GM19351 (cell line): ENCODE data around the gene APBA2.
A peak's percentile ranks its signal among the peaks of the same experiment; 100 is the strongest.

ENCODE experiments used
- ATAC-seq: cut with Tn5 transposase; IDR thresholded peaks from one replicate; pipeline ENCODE4 v1.9.1; 2021; ENCODE audit warnings: mild to moderate bottlenecking, moderate library complexity; ENCODE audit not compliant: unreplicated experiment

APBA2 gene

DNA sequence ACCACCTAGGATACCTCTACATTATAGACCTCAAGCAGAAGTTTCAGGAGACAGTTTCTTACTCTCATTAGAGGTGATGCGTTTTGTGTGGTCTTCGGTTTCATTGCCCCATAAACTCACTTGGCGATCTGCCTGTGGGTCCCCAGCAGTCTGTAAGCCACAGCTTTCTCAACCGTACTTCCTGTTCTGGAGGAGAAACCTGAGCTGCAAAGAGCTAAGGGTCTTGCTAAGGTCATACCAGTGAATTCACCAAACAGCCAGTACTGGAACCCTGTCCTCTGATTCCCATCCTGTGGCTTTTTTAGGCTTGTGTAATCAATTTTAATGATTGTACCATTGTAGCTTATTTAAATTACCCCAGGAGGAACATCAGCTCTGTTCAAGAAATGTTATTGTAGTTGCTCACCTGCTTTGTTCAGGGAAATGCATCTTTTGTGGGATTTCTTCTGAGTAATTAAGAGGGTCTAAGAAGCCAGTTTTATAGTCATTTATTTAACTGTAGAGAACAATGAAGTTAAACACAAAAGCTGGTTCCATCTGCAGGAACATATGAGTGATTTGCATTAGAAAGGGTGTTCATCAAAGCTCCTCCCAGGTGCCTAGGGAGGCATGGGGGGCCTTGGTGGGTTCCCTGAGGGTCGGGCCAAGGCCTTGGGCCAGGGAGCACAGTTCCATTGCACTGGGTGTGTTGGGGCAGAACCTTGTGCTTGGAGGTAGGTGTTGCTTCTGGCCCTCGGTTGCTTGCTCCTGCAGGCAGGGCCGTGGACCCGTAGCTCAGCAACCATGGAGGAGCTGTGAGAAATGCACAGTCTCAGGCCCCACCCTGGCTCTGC, 69.6 kb downstream of the APBA2 start:
- peak; percentile 83 for ATAC-seq

DNA sequence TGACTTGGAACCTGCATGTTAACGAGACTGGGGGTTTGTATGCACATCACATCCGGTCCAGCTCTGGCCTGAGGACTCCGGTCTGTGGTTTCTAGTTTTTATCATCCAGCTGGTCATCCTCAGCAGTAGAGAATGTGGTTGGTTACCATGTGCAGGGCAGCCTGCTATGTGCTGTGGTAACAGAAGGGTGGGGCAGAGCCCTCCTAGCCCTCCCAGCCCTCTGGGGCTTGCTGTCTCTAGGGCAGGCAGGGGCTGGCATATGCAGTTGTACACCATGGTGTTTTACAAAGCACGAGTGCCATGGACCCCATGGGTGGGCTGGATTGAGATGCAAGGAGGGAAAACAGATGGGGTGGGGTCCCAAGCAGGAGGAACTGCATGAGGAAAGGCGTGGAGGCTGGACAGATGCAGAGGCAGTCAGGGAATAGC, 70.2 kb downstream of the APBA2 start:
- peak; percentile 53 for ATAC-seq

DNA sequence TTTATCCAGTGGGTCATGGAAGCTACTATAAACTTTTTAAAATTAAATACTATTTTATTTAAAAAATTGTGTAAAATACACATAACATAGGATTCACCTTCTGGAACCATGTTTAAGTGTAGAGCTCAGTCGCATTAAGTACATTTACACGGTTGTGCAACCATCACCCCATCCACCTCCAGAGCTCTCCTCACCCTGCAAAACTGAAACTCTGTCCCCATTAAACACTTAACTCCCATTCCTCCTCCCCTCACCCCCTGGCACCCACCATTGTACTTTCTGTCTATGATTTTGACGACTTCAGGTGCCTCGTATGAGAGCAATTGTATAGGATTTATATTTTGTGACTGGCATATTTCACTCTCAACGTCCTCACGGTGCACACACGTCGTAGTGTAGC, 70.7 kb downstream of the APBA2 start:
- no peak for ATAC-seq

DNA sequence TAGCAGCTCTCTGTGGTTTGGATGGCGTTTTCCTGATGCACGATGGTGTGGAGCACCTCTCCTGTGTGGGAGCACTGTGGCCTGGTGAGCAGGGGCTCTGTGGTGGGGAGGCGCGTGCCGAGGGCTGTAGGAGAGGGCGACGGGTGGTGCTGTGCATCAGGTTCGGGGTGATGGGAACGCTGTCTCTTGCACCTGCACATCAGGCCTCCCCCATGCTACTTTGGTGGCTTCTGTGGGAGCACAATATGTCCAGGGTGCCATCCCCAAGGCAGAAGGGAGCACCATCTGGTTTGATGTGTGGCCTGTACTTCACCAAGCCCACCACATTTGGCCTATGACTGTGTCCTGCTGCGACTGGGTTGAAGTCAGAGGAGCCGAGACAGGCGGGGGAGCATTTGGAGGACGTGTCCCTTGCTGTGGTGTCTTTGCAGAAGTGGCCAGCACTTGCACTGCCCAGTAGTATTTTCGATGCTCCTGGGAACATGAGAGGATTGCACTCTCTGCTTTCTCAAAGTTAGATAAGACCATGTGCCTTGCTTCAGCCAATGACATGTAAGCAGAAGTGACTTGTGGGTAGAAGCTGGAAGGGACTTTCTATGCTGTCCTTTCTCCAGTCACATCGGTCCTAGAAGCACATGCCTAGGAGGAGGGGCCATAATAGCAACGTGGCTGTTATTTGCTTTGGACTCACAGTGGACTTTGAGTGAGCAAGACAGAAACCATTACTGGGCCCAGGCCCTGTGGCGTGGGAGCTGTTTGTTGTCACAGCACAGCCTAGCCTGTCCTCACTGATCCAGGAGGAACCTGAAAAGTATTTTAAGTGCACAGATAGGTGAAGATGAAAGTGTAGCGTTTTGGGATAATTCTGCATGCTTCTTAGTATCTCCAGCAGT, 72.1 kb downstream of the APBA2 start:
- ATAC-seq: no peak

DNA sequence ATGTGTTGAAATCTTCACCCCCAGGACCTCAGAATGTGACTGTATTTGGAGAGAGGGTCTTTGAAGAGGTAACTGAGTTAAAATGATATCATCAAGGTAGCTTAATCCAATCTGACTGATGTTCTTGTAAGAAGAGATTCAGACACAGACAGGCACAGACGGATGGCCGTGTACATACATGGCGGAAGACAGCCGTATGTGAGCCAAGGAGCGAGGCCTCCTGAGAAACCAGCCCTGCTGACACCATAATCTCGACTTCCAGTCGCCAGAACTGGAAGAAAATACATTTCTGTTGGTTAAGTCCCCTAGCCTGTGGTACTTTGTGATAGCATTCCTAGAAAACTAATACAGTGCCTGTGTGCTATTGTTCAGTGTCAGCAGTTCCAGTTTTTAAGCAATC, 73.6 kb downstream of the APBA2 start:
- ATAC-seq: no peak

DNA sequence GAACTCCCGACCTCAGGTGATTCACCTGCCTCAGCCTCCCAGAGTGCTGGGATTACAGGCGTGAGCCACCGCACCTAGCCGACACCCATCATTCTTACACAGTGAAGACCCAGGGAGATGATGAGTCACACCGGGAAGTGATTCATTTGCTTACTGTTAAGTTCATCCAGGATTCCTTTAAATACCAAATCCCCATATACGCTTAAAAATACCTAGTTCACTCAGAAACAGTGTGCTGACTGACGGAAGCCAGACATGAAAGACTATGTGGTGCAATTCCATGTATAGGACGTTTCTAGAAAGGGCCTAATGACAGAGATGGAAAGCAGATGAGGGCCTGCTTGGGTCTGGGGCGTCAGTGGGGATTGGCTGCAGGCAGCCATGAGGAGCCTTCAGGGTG, 75.2 kb downstream of the APBA2 start:
- no peak for ATAC-seq

DNA sequence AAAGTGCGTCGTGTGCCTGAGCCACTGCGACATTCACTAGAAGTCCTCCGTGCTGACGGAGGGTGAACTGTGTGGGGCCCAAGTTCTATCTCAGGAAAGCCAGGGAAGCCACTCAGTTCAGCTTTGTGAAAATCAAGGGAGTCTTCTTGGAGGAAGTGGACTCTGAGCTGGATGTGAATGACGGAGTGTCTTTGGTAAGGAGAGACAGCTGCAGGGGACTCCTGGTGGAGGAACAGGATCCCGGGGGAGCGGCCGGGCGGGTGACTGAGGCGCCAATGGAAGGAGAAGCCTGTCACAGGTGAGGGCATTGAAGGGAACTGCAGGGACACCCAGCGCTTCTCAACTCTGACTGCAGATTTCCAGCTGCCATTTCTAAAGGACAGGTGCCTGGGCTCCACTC, 75.6 kb downstream of the APBA2 start:
- no peak for ATAC-seq

DNA sequence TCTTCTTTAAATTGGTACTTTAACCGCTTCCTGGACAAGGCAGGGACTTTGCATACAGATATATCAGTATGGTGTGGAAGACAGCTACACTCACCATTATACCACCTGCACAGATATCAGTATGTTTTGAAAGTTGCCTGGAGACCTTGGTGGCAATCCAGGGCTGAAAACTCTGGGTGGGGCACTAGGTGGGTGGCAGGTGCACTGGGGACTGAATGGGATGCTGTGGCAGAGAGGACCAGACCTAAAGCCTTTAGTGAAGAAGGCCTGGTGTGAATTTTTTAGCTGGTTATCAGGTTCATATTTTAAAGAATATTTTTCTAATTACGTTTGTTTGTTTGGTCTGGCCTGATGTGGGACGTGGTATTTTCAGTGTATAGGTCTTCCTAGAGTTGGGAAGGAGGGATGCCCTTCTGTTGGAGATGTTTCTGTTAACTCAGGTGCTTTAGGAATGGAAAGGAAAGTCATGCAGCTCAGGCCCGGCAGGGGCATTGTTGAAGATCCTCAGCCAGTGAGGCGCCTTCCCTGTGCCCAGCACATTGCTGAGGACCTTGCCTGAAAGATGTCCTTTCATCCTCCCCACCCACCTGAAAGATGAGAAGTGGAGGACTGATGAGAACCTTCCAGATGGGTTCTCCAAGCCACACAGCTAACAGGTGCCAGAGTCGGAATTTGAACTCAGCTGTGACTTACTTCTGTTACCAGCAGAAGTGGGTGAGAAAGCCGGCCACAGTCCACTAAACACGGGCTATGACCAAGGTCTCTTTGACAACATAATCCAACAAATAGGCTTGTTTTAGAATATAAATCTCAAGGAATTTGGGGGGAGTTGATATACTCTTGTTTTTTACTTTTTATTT, 77.3 kb downstream of the APBA2 start:
- peak; percentile 55 for ATAC-seq

DNA sequence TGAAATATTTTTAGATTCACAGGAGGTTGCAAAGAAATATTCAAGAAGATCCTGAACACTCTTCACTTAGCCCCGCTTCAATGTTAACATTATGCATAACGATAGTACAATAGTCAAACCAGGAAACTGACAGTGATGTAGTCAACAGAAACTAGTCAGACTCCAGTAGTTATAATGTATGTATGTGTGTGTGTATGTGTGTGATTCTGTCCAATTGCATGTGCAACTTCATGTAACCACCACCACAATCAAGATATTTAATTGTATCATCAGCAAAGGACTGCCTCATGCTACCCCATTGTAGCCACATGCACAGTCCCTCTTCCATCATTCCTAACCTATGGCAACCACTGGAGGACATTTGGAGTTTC, 77.9 kb downstream of the APBA2 start:
- peak; percentile 73 for ATAC-seq

DNA sequence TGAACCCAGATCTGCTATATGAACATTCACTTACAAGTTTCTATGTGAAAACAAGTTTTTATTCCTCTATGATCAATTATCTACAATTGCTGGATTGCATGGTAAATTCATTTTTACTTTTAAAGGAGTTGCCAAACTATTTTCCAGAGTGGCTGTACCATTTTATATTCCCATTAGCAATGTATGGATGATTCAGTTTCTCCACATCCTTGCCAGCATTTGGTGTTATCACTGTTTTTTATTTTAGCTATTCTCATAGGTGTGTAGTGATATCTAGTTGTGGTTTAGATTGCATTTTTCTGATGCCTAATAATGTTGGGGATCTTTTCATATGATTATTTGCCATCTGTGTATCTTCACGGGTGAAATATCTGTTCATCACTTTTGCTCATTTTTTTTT, 78.3 kb downstream of the APBA2 start:
- ATAC-seq: no peak

DNA sequence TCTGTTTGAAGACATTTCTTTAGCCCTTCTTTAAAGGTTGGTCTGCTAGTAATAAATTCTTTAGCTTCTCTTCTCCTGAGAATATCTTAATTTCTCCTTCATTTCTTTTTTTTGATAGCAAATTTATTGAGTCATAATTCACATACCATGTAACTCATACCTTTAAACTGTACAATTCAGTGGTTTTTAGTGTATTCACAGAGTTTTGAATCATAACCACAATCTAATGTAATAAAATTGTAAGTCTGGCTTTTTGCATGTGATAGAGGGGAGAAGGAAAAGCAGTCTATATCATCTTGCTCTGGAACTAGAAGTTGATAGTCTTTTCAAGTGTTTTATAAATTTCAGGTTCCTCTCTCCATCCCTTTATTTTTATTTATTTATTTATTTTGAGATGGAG, 81.3 kb downstream of the APBA2 start:
- no peak for ATAC-seq

DNA sequence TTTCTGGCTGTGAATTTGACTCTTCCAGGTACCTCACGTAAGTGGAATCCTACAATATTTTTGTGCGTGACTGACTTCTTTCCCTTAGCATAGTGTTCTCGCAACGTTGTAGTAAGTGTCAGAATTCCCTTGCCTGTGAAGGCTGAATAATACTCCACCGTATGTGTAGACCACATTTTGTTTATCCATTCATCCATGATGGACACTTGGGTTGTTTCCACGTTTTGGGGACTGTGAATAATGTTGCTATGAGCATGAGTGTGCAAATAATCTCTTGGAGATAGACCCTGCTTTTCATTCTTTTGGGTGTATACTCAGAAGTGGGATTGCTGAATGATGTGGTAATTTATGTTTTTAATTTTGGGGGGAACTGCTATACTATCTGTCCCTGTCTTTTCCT, 82.2 kb downstream of the APBA2 start:
- no peak for ATAC-seq

DNA sequence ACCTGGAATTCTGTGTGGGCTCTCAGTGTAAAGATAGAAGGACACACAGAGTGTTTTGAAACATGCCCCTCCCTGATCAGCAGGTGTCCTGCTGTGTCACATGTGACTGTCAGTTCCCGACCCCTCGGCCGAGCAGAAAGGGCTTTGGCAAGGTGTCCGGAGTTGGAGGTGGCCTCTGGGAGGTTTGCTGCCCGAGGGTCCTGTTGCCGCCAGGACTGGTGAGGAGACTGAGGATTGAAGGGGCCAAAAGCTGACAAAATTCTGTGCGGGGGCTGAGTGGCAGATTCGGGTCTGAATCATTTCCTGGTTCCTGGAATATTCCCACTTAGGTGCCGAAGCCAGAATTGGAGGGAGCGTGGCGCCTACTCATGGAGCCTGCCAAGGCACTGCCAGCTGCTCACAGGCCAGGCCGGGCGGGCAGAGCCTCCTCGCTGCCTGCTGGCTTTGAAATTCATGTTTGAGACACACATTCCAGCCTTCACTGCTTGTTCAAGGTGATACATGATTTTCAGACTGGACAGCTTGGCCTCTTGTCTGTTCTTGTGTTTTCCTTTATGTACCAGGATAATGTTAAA, 83.8 kb downstream of the APBA2 start:
- ATAC-seq: no peak

DNA sequence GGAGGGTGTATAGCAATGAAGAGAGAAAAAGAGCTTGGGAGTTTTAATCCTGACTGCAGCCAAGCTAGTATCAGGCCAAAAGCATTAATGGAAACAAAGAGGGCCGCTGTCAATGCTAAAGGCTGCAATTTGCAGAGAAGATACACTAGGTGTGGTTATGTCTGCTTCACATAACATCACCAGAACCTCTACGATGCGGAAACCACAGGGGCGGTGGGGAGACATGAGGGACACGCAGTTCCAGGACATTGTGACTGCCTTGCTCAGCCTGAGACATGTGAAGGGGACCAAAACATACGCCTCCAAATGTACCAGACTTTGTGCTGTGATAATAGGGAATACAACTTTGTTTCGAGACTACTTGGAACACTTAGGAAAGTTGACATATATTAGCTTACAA, 88.4 kb downstream of the APBA2 start:
- no peak for ATAC-seq

DNA sequence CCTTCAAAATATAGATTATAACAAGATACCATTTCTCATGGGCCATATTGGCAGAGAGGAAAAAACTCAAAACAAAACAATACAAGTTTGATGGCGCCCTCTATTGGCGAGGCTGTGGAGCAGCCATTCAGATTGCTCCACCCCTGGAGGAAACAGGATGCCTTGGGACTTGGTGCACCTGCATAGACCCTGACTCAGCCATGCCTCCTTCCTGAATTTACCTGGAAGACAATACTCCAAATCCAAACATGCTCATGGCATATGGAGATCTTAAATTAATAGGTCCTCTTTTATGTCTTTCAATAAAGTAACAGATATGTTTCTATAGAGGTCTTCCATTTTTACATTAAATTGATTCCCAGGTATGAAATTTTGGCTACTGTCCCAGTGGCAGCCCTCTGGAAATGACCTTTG, 90.0 kb downstream of the APBA2 start:
- peak; percentile 44 for ATAC-seq

DNA sequence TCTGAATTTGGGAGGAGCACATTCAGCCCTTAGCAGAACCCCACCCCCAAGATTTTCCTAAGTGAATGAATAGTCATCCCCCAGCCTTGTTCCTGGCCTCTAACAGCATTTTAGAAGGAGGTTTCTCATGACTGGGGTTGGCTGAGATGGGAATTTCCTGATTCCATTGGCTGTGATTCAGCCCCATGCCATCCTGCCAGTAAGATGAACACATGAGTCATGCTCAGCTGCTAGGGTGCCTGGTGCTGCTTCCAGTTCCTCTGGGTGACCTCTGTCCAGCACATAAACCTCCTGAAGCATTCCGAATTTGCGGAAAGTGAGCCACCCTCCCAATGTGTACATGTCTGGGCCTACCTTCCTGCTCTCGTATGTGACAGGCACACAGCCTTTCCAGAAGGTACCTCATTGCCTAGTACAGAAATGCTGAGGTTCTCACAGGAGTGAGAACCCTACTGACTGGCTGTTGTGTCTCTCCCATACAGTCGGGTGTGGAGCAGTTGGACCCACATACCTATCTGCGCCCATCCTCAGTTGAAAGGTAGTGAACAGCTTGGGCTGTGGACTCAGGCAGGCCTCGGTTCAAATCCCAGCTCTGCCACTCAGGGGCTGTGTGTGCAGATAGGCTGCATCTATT, 91.7 kb downstream of the APBA2 start:
- no peak for ATAC-seq

DNA sequence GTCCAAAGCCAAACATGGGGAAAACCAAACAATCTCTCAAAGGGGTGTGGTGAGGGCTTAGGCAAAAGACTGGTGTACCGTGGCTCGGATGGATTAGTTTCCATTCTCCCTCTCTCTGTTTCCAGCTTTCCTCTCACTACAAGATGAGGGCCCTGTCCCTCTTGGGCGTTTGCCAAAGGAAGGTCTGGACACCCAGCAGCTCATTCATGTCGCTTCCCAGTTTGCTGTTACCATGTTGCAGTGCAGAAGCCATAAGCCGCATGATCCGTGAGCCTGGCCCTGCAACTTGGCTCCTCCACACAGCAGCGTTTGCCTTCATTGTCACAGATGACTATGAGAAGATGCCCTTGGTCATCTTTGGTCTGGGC, 92.2 kb downstream of the APBA2 start:
- no peak for ATAC-seq

DNA sequence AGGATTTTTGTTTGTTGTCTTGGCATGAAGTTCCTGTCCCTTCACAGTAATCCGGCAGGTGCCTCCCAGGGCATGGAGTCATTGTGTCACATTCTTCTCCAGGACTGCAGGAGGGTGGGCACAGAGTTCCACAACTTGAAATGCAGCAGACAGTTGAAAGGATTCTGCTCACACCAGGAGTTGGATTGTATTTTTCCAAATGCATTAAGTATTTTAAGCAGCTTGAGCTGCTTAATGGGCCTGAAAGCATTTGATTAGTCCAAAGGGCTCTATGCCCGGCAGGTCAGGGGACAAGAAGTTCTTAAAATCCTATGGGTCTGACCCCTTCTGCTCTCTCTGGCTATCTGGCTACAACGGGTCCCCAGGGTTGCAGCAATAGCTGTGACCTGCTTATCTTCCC, 92.9 kb downstream of the APBA2 start:
- ATAC-seq: no peak

DNA sequence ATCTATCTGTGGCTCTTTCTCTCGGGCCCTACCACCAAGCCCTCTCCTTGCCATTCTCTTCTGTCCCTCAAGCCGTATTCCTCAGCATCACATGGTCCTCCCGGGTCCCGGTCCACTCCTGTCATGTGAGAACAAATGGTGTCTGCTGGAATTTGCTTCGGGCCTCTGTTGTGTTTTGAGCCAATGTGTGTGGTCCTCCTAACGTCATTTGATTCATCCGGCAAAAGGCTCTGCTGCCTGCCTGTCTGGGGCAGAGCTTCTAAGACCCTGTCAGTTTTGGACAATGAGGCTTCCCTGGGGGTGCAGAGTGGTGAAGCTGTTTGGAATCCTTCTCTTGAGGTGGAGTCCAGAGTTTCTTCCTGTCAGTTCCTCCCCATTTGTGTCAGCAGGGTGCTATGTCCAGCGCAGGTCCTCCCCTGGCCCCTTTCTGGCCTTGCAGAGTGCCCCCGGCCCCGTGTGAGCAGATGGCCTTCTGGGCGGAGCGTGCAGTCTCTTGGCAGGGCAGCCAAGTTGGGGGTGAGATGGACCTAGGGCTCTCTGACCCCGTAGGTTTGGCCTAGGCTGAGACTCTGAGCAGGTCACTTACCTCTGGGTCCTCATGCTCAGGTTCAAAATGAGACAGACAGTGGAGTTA, 93.6 kb downstream of the APBA2 start:
- ATAC-seq: no peak
